ENCODE data around the gene SHISAL2A. TPM values are rescaled to one million over a fixed set of nuclear protein-coding genes. Genes with fewer than 3 reads are reported as not detected.
A peak's percentile ranks its signal among the peaks of the same experiment; 100 is the strongest.

The SHISAL2A gene
- total RNA-seq, 1 experiment from 2014 or later: 0.26 TPM

DNA sequence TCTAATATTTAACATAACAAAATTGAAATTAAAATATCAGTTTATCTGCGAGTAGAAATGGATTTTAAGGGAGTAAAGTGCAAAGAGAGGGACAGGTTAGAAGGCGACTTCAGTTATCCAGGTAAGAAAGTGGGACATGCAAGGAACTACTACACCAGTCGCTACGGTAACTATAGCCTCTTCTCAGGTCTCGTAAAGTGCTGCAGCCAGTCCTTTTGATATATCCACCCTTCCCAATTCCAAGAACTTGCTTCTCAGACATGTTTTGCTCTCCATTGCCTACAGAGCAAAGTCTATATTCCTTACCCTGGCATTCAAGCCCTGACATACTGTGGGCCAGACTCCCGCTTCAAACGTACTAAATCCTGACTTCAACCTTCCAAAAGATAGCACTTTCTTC, 62.7 kb downstream of the SHISAL2A start:
- Mint-ChIP-seq H3K9me3 (ENCODE audit: unreplicated experiment) (no peaks in the 10 kb centered on the region), H3K4me1 (ENCODE audit: insufficient read depth, unreplicated experiment) (peaks cover 14% of the 10 kb centered on the region), H3K27ac (ENCODE audit: low read depth, unreplicated experiment) (peak overlapping the region; percentile 51), H3K4me3 (ENCODE audit: unreplicated experiment) (no peak overlapping the region), H3K27me3 (ENCODE audit: insufficient read depth, unreplicated experiment) (no peaks in the 10 kb centered on the region), H3K36me3 (ENCODE audit: insufficient read depth, unreplicated experiment) (peaks cover 65% of the 10 kb centered on the region)
- POLR2A ChIA-PET: interaction anchor here (2.2 kb wide), 1 partner anchor 145 kb away, joined by 5 read pairs; no protein-coding TSS in a partner anchor
- TSS peak; percentile 9 for BruUV-seq (replicated peaks)
- intact Hi-C loops (cut with micrococcal nuclease): no loop called here
- CTCF ChIA-PET: interaction anchor here (1.0 kb wide), 1 partner anchor 10 kb away, joined by 5 read pairs; no protein-coding TSS in a partner anchor
- DNase-seq (ENCODE audit: unreplicated experiment): no peak
- TF ChIP-seq, protein P1, sequence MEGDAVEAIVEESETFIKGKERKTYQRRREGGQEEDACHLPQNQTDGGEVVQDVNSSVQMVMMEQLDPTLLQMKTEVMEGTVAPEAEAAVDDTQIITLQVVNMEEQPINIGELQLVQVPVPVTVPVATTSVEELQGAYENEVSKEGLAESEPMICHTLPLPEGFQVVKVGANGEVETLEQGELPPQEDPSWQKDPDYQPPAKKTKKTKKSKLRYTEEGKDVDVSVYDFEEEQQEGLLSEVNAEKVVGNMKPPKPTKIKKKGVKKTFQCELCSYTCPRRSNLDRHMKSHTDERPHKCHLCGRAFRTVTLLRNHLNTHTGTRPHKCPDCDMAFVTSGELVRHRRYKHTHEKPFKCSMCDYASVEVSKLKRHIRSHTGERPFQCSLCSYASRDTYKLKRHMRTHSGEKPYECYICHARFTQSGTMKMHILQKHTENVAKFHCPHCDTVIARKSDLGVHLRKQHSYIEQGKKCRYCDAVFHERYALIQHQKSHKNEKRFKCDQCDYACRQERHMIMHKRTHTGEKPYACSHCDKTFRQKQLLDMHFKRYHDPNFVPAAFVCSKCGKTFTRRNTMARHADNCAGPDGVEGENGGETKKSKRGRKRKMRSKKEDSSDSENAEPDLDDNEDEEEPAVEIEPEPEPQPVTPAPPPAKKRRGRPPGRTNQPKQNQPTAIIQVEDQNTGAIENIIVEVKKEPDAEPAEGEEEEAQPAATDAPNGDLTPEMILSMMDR (IDR thresholded peaks at IDR 0.05; ENCODE audit: unreplicated experiment): no peak

DNA sequence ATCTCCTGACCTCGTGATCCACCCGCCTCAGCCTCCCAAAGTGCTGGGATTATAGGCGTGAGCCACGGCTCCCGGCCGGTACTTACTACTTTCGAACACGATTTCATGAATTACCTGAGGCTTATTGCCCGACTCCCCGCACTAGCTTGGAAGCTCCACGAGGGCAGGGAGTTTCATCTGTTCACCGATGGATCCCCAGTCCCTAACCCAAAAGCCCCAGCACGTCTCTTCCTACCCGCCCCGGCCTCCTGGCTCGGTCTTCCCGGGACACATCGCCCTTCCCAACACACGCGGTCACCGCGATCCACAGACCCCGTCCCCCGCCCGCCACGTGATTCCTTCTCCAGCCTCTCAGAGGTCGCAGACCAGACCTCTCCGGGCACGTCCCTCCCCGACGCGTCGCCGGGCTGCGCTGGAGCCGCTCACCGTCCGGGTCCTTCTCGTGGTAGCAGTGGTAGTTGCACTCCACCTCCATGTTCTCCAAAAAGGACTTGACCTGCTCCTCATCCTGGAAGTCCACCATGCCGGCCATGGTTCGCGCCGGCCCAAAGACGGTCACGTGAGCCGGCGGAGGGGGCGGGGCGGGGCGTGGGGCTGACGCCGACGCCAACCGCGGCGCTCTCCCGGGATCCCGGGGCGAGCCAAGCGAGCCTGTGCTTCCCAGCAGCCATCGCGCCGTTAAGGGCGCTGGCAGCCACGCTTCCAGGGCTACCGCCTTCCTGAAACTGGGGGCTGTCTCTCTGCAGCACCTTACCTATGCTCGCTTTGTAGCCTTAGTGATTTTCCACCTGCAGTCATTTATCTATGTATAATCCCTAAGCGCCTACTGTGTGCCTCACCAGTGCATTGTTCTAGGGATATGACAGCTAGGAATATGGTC, 65.1 kb downstream of the SHISAL2A start, which contains the start of gene COA7:
TSS of gene COA7 (minus strand) at position 553 of the 880 bp plus-strand sequence. CDS start at position 532, 21 bp downstream.
- BruUV-seq (replicated peaks): no TSS peak
- DNase-seq (ENCODE audit: unreplicated experiment): peak; percentile 87
- TF ChIP-seq, protein P1 (IDR thresholded peaks at IDR 0.05; ENCODE audit: unreplicated experiment): no peak
- peak within 1 kb of the TSS; percentile 93 for H3K4me3 Mint-ChIP-seq (ENCODE audit: unreplicated experiment)
- intact Hi-C loops (cut with micrococcal nuclease): no loop called here
- no peaks in the 10 kb centered on the region for H3K9me3 Mint-ChIP-seq (ENCODE audit: unreplicated experiment)
- peaks cover 18% of the 10 kb centered on the region for H3K4me1 Mint-ChIP-seq (ENCODE audit: insufficient read depth, unreplicated experiment)
- POLR2A ChIA-PET: interaction anchor here (0.7 to 3.5 kb wide), 18 partner anchors 11 to 484 kb away, joined by 3 to 15 read pairs (median 5); partner anchors contain the start of genes ECHDC2, TUT4 and ZYG11B
- peak within 1 kb of the TSS; percentile 91 for H3K27ac Mint-ChIP-seq (ENCODE audit: low read depth, unreplicated experiment)
- CTCF ChIA-PET: interaction anchor here (0.7 to 2.4 kb wide), 4 partner anchors 12 to 305 kb away, joined by 3 to 8 read pairs (median 4); no protein-coding TSS in a partner anchor
- no peaks in the 10 kb centered on the region for H3K27me3 Mint-ChIP-seq (ENCODE audit: insufficient read depth, unreplicated experiment)
- peaks cover 43% of the 10 kb centered on the region for H3K36me3 Mint-ChIP-seq (ENCODE audit: insufficient read depth, unreplicated experiment)

DNA sequence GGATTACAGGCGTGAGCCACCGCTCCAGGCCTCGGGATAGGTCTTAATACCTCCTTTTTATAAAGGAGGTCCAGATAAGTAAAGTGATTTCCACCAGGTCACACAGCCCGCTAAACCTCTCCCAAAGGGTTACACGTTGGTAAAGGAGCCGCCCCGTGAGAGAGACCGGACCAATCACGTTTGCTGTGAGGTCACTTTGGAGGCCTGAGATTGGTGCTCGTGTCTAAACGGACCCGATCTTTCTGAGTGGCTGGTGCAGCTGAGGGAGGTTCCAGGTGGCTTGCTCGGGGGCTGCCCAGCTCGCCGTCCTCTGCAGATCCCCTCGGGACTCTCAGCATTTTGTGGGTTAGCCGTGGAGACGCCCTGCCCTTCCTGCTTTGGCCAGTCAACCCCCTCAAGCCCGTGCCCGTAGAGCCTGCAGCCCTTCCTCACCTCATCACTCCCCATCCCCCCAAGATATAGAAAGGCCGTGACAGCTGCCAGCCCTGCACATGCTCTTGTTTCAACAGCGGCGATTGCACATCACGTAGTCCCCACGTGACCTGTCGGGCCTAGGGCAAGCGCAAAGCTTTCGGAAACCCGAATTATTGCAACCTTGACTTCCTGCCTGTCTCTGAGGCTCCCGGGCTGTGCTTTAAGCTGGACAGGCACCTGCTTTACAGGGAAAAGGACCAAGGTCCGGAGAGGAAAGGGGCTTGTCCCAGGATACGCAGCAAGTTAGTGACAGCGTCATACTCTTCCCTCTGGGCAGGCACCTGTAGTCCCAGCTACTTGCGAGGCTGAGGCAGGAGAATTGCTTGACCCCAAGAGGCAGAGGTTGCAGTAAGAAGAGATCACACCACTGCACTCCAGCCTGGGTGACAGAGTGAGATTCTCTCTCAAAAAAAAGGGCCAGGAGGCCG, 70.2 kb downstream of the SHISAL2A start:
- intact Hi-C loops (cut with micrococcal nuclease): no loop called here
- Mint-ChIP-seq H3K36me3 (ENCODE audit: insufficient read depth, unreplicated experiment) (peaks cover 6% of the 10 kb centered on the region), H3K4me3 (ENCODE audit: unreplicated experiment) (peak overlapping the region; percentile 89), H3K4me1 (ENCODE audit: insufficient read depth, unreplicated experiment) (peaks cover 26% of the 10 kb centered on the region), H3K27me3 (ENCODE audit: insufficient read depth, unreplicated experiment) (no peaks in the 10 kb centered on the region), H3K27ac (ENCODE audit: low read depth, unreplicated experiment) (peak overlapping the region; percentile 93), H3K9me3 (ENCODE audit: unreplicated experiment) (no peaks in the 10 kb centered on the region)
- TF ChIP-seq, protein P1 (IDR thresholded peaks at IDR 0.05; ENCODE audit: unreplicated experiment): no peak
- BruUV-seq (replicated peaks): TSS peak; percentile 75
- DNase-seq (ENCODE audit: unreplicated experiment): peak; percentile 97
- ChIA-PET CTCF (interaction anchor here (0.6 to 1.3 kb wide), 7 partner anchors 23 to 407 kb away, joined by 3 to 7 read pairs (median 4); partner anchors contain the start of gene ZYG11B), POLR2A (interaction anchor here (0.5 to 1.6 kb wide), 13 partner anchors 20 to 646 kb away, joined by 3 to 22 read pairs (median 3); partner anchors contain the start of gene ZYG11B)
